ENCODE results near the gene PHETA2. TPM values are rescaled to one million over a fixed set of nuclear protein-coding genes. Genes with fewer than 3 reads are reported as not detected.
"Not testable (repeated sequence)": the region's sequence is repeated elsewhere in the genome, so short reads cannot be mapped to it uniquely, and the experiment has no call there.

PHETA2 gene
- total and polyA plus RNA-seq, 7 donors: 13.2 to 18.0 (median 14.6) TPM

- 97% methylated on average over 14 of the region's 14 CpGs for WGBS, 2 donors
- H3K4me1 ChIP-seq: peaks cover 0 to 27% (median 20%) of the 10 kb centered on the region in 4 donors
- H3K27me3 ChIP-seq: no peaks in the 10 kb centered on the region
- DNase-seq: no peak
- intact Hi-C loops (cut with DNase I): no loop called here
- no peaks in the 10 kb centered on the region for H3K9me3 ChIP-seq
- H3K27ac ChIP-seq: no peak overlapping the region
- TF ChIP-seq EP300 (IDR thresholded peaks at IDR 0.05) (no peak), POLR2AphosphoS5 (IDR thresholded peaks at IDR 0.05) (no peak), POLR2A (IDR thresholded peaks at IDR 0.05) (no peak)
- TF ChIP-seq, protein P1, sequence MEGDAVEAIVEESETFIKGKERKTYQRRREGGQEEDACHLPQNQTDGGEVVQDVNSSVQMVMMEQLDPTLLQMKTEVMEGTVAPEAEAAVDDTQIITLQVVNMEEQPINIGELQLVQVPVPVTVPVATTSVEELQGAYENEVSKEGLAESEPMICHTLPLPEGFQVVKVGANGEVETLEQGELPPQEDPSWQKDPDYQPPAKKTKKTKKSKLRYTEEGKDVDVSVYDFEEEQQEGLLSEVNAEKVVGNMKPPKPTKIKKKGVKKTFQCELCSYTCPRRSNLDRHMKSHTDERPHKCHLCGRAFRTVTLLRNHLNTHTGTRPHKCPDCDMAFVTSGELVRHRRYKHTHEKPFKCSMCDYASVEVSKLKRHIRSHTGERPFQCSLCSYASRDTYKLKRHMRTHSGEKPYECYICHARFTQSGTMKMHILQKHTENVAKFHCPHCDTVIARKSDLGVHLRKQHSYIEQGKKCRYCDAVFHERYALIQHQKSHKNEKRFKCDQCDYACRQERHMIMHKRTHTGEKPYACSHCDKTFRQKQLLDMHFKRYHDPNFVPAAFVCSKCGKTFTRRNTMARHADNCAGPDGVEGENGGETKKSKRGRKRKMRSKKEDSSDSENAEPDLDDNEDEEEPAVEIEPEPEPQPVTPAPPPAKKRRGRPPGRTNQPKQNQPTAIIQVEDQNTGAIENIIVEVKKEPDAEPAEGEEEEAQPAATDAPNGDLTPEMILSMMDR (IDR thresholded peaks at IDR 0.05): no peak
- H3K4me3 ChIP-seq: no peak overlapping the region
- H3K36me3 ChIP-seq: peaks cover 5 to 51% (median 22%) of the 10 kb centered on the region in 4 donors
Measured at GRCh38 chr22:42067671-42068251, 6.3 kb upstream of the PHETA2 start.

DNA sequence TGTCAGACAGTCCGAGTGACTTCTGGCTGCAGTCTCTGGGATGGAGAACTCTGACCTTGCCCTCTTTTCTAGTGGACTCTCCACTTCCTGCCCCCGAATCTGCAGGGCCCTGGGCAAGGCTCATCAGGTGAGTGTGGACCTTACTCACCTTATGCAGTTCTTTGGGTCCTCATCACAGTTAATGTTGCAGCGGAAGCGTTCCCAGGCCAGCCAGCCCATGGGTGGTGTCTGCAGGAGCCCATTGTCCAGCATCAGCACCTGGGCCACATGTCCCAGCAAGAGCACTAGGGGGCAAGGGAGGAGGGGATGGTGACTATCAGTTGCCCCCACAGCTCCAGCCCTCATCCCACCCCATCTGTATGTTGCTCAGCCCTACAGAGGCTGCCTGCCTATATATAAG, 5.8 kb upstream of the PHETA2 start:
- H3K4me3 ChIP-seq: no peak overlapping the region
- H3K36me3 ChIP-seq: peaks cover 5 to 46% (median 22%) of the 10 kb centered on the region in 4 donors
- intact Hi-C loops (cut with DNase I): no loop called here
- WGBS, 2 donors: 93 to 95% methylated on average over 4 of the region's 4 CpGs
- TF ChIP-seq, protein P1 (IDR thresholded peaks at IDR 0.05): no peak
- TF ChIP-seq POLR2AphosphoS5 (IDR thresholded peaks at IDR 0.05) (no peak), EP300 (IDR thresholded peaks at IDR 0.05) (no peak), POLR2A (IDR thresholded peaks at IDR 0.05) (no peak)
- H3K9me3 ChIP-seq: no peaks in the 10 kb centered on the region
- H3K27ac ChIP-seq: no peak overlapping the region
- H3K27me3 ChIP-seq: no peaks in the 10 kb centered on the region
- DNase-seq: no peak
- peaks cover 0 to 29% (median 20%) of the 10 kb centered on the region in 4 donors for H3K4me1 ChIP-seq

- Histone ChIP-seq H3K27me3 (no peaks in the 10 kb centered on the region), H3K9me3 (no peaks in the 10 kb centered on the region), H3K27ac (peak overlapping the region; percentile 88 to 93 (median 90)), H3K4me1 (peaks cover 0 to 41% (median 34%) of the 10 kb centered on the region in 4 donors), H3K36me3 (peaks cover 5 to 33% (median 20%) of the 10 kb centered on the region in 4 donors), H3K4me3 (peak overlapping the region; percentile 52 to 68 (median 62))
- 18 to 21% methylated on average over 19 of the region's 19 CpGs for WGBS, 2 donors
- TF ChIP-seq POLR2AphosphoS5 (IDR thresholded peaks at IDR 0.05) (no peak), POLR2A (IDR thresholded peaks at IDR 0.05) (no peak), EP300 (IDR thresholded peaks at IDR 0.05) (no peak)
- TF ChIP-seq, protein P1 (IDR thresholded peaks at IDR 0.05): no peak
- DNase-seq: no peak
- intact Hi-C loops (cut with DNase I): loop anchor here (1.0 to 10.0 kb wide), 2 partner anchors 20 to 385 kb away; partner anchors contain the start of genes NDUFA6 and SNU13
Measured at GRCh38 chr22:42069801-42070516, 4.1 kb upstream of the PHETA2 start.

DNA sequence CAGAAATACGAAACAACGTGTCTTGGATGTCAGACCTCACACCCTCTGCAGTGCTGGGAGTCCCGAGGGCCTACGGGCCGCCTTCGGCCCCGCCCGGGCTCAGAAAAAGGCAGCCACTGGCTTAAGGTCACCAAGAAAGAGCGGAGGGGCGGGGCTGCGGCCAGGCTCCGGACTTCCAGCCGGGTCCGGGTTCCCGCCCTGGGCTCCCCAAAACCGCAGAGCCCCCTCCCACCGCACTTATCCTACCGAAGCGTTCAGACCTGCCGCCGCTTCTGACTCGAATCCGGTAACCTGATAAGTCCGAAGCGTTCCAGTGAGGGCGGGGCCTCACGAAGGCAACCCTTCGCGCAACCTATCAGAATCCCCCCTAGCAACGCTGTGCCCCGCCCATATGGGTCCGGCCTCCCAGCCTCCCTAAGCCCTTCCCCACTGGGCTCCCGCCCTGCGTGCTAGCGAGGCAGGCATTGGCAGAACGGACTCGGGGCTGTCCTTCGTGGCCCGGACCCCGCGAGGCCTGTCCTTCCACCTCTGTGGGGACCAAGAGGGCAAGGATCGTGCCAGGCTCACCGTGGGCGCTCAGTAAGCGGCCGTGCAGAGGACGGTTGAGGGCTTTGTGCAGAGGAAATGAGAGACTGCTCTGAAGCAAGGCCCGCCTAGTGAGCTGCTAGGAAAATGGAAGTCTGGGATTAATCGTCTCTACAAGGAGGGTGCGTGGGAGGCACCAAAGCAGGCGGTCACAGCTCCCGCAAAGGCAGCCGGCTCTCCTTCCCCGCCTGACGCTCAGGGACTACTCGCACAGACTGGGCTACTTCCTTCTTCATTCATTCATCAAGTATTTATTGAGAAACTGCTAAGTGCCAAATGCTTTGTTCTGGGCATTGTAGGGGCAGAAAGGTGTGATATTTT, 3.3 kb upstream of the PHETA2 start, which contains the start of gene NAGA:
TSS of gene NAGA (minus strand) at position 296 of the 906 bp plus-strand sequence. CDS start 515 bp downstream, outside the sequence.
- H3K4me1 ChIP-seq: peaks cover 0 to 47% (median 39%) of the 10 kb centered on the region in 4 donors
- intact Hi-C loops (cut with DNase I): loop anchor here (1.0 to 10.0 kb wide), 2 partner anchors 20 to 386 kb away; partner anchors contain the start of genes NDUFA6 and SNU13
- H3K4me3 ChIP-seq: peak within 1 kb of the TSS; percentile 52 to 68 (median 62)
- peaks cover 5 to 27% (median 15%) of the 10 kb centered on the region in 4 donors for H3K36me3 ChIP-seq
- H3K27me3 ChIP-seq: no peaks in the 10 kb centered on the region
- H3K27ac ChIP-seq: peak within 1 kb of the TSS; percentile 88 to 93 (median 90)
- DNase-seq: peak; percentile 98
- WGBS, 2 donors: 0% methylated on average over 56 of the region's 56 CpGs
- TF ChIP-seq EP300 (IDR thresholded peaks at IDR 0.05) (no peak), POLR2AphosphoS5 (IDR thresholded peaks at IDR 0.05) (peak; percentile 92 to 97 (median 93)), POLR2A (IDR thresholded peaks at IDR 0.05) (peak; percentile 73 to 91)
- TF ChIP-seq, protein P1 (IDR thresholded peaks at IDR 0.05): no peak
- H3K9me3 ChIP-seq: no peaks in the 10 kb centered on the region

GRCh38 chr22:42071508-42071907, 2.5 kb upstream of the PHETA2 start:
- not testable (repeated sequence) for H3K27me3 ChIP-seq, H3K9me3 ChIP-seq, DNase-seq
- intact Hi-C loops (cut with DNase I): loop anchor here (10.0 kb wide), 1 partner anchor 387 kb away; the partner anchor contains the start of gene SNU13
- peaks cover 0 to 47% (median 39%) of the 10 kb centered on the region in 4 donors for H3K4me1 ChIP-seq
- H3K36me3 ChIP-seq: peaks cover 5 to 27% (median 11%) of the 10 kb centered on the region in 4 donors
- peak overlapping the region; percentile 88 to 93 (median 90) for H3K27ac ChIP-seq
- WGBS, 2 donors: 59 to 77% methylated on average over 7 of the region's 7 CpGs
- peak overlapping the region in 2 of 4 donors; percentile 60 to 65 for H3K4me3 ChIP-seq

Measured in sigmoid colon (tissue), 7 donors.